ENCODE measurements around the gene CPT1C.
"Not testable (repeated sequence)": the region's sequence is repeated elsewhere in the genome, so short reads cannot be mapped to it uniquely, and the experiment has no call there.

Gene CPT1C

GRCh38 chr19:49712397-49712859, 21.5 kb downstream of the CPT1C start:
- DNase-seq = no peak

- DNase-seq = no peak
These were observed 22.4 kb downstream of the CPT1C start for GRCh38 chr19:49713236-49713845.

GRCh38 chr19:49716154-49716553, 25.2 kb downstream of the CPT1C start:
- no peak for DNase-seq

- DNase-seq = no peak
These were observed 27.6 kb downstream of the CPT1C start for GRCh38 chr19:49718511-49718910.

DNA sequence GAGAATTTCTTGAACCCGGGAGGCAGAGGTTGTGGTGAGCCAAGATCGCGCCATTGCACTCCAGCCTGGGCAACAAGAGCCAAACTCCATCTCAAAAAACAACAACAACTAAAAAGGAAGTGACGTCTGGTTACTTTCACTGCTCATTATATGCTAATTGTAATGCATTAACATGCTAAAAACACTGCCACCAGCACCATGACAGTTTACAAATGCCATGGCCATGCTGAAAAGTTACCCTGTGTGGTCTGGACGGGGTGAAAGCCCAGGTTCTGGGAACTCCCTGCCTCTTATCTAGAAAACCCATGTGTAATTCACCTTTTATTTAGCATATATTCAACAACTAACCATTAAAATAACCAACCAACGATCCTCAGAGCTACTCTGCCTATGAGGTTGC, 28.1 kb downstream of the CPT1C start:
- no peak for DNase-seq

GRCh38 chr19:49719420-49719819, 28.5 kb downstream of the CPT1C start:
- not testable (repeated sequence) for DNase-seq

DNA sequence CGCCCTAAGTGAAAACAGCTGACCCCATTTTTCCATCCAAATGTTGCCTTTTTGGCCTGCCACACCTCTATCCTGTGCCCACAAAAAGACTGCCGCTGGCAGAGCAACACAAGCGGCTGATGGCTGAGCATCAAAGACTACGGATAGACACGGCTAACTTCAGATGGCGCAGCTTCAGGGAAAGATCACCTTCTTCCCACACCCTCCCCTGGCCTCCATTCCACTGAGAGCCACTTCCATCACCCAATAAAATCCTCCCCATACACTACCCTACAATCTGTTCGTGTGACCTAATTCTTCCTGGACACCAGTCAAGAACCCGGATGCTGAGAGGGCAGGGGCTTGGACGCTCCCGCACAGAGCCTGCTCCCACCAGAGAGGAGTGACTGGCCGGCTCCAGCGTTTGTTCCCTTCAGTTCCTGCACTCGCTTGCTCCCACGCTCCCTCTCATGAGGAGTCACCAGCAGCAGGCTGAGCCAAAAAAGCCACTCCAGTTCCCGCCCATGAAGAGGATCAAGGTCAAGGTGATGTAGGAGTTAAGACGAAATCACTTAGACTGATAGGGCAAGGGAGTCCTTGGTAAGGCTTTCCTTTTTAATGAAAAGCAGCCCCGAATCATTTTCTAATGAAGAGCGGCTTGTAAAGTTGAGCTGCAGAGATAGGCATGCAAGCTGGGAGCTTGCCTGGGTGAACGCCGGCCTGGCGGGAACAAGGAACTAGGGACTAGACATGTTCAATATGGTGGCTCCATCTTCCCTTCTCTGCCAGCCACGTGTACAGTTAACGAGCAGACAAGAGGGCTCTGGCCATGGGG, 36.5 kb downstream of the CPT1C start:
- no peak for DNase-seq

GRCh38 chr19:49730166-49730565, 39.2 kb downstream of the CPT1C start:
- DNase-seq = no peak

DNA sequence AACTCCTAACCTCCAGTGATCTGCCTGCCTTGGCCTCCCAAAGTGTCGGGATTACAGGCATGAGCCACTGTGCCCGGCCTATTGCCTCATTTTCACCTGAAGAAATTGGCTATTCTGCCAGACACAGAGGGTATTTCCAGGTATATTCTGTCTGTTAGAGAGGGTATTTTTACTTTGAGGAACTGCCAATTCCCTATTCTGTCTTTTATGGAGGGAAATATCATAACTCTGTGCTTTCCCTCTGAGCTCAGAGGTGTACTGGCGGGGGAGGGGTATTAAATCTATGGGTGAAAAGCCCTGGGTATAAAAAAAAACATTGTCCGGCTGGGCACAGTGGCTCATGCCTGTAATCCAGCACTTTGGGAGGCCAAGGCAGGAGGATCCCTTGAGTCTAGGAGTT, 47.4 kb downstream of the CPT1C start:
- no peak for DNase-seq

DNA sequence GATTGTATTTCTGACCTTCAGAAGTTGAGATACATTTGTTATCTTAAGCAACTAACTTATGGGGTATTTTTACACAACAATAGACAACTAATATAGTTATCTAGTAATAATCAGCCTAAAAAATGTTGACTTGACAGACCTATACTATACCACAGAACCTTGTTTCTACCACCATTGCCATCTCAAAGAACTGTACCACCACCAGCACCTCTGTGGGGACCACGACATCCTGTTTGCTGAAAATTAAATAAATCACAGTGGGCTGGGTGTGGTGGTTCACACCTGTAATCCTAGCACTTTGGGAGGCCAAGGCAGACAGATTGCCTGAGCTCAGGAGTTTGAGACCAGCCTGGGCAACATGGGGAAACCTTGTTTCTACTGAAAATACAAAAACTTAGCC, 48.2 kb downstream of the CPT1C start:
- DNase-seq = no peak

DNA sequence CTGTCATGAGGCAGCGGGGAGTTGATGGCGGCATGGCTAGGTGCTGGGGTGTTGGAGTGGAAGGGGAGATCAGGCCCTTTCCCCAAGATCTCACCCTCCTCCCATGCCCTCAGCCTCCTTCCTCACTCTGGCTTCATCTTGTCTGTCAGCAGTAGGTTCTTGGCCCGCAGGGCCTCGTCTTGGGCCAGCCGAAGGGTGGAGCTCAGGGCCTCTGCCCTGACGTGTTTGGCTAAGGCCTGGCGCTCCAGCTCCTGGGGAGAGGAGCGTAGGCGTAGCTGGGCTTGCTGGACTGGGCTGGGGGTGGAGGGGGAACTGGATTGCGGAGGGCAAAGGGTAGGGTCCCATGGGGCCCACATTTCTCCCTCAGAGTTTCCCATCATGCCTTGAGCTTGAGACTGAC, 49.0 kb downstream of the CPT1C start:
- DNase-seq = no peak

DNA sequence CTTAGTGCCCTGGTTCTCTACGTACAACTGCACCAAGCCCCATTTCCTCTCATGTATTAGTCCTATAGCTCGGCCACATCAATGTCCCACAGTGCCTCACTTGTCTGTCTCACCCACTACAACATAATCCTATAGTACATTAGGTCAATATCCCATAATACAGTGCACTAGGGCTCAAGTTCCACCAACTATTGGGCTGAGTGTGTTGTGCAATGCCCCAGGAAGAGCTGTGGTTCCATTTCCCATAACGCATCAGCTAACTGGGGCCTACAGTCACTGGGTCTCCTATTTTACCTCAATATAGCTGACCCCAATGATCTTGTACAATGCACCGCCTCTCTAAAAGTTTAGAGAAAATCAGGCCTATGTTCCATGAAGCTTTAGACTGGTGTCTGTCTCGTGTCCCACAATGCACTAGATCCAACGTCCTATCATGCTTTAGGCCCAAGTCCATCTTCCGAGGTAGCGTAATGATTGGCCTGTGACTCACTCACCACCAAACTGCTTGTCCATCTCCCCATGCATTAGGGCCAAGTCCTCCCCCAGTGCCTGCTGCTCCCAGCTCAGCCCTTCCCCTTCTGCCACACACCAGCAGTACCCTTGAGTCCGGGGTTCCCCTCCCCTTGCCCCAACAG, 50.4 kb downstream of the CPT1C start:
- no peak for DNase-seq

- DNase-seq = no peak
These were observed 54.0 kb downstream of the CPT1C start for GRCh38 chr19:49744946-49745381.

DNA sequence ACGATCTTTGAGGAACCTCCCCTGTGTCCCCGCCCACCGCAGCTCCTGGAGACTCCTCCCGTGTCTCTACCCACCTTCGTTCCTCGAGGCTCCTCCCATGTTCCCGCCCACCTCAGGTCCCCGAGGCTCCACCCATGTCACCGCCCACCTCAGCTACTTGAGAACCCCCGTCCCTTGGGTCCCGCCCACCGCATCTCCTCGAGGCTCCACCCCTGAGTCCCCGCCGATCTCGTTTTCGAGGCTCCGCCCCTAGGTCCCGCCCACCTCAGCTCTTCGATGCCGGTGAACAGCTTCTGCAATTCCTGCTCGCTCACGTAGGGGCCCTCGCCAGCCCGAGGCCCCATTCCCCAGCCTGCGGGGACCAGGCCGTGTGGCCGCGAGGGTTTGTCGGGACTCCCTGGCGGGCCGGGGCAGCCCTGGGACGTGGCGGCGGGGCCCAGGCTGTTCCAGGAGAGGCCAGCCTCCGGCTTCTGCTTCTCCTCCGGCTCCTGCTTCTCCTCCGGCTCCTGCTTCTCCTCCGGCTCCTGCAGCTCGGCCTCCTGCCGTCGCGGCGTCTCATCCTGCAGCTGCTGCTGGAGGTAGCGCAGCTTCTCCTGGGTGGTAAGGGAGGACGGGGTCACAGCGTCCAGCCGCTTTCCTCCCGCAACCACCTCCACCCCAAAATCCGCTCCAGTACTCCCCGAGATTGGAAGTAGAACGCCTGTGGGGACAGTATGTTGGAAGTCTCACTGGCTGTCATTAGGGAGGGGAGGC, 55.5 kb downstream of the CPT1C start:
- no peak for DNase-seq

- no peak for DNase-seq
These were observed 58.3 kb downstream of the CPT1C start for GRCh38 chr19:49749055-49749716.

GRCh38 chr19:49749771-49750170, 58.9 kb downstream of the CPT1C start:
- no peak for DNase-seq

GRCh38 chr19:49752701-49753100, 61.8 kb downstream of the CPT1C start:
- DNase-seq = no peak

DNA sequence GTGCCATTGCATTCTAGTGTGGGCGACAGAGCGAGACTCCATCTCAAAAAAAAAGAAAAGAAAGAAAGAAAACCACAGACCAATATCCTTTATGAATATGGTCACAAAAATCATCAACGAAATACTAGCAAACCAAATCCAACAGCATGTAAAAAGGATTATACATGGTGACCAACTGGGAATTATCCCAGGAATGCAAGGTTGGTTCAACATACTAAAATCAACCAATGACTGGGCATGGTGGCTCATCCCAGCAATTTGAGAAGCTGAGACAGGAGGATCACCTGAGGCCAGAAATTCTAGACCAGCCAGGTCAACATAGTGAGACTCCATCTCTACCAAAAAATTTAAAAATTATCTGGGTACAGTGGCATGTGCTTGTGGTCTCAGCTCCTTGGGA, 65.0 kb downstream of the CPT1C start:
- DNase-seq = no peak

DNA sequence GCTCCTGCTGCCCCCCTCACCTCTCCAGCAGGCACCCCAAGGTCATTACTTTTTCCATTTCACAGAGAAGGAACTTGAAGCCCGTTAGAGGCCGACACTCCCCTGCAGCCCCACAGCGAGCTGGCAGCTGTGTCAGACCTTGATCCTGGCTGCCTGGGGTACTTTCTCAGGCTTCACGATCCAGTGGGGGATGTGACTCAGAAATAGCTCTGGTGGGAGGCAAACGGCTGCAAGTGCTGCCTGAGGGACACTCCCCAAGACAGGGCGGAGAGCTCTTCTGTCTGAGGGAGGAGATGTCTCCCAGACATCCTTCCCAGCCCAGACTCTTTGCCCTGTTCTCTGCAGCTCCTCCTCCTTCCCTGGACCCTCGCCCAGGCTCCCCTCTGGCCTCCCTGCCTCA, 67.4 kb downstream of the CPT1C start:
- DNase-seq = no peak

DNA sequence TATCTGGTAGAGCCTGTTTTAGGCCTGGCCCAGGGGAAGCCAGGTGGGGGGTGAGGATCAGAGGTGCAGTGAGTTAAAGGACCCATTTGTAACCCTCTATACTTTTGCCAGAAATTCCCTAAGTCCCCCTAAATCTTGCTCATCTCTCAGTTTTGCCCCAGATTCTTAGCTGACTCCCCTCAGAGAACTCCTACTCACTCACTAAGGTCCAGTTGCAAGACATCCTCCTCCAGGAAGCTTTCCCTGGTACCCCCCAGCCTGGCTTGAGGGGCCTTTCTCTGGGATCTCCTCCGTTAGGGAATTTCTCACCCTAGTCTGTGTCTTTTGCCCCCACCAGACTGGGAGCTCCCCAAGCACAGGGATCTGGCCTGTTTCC, 70.3 kb downstream of the CPT1C start:
- DNase-seq = no peak

- DNase-seq = no peak
These were observed 70.9 kb downstream of the CPT1C start for GRCh38 chr19:49761625-49762311.

- no peak for DNase-seq
These were observed 72.3 kb downstream of the CPT1C start, which contains the start of gene TSKS for GRCh38 chr19:49763230-49763629. TSS of gene TSKS (minus strand) at chr19:49763306. CDS start at chr19:49763247, 59 bp downstream.
